Measurements from ENCODE around the gene ATXN1.

DNA sequence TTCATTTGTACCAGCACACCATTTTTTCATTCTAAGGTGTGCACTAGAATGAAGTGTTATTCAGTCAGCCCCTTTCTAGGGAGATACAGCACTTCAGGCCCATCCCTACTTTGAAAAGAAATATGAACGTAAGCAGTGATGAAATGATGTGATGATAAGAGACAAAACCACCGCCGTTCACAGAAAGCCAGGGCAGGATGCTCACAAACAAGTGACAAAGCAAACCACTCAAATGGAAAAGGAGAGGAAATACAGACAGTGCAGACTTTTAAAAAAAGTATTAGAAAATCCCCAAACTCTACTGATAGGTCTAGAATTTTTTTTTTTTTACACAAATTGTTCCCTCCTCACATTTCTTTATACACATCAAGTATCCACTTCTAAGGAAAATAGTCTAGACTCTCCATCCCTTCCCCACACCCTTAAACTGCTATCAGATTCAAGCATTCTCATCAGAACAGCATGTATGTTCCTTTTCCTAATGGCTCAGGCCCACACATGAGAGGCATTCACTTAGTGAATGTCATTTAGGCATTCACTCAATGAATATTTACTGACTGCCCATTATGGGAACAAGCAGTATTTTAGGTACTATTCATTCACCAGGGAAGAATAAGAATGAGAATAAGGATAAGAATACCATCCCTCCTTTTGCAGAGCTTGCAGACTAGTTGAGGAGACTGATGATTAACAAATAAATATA is 279.4 kb downstream of the ATXN1 start:
- no peak for TF ChIP-seq EZH2phosphoT487 (IDR thresholded peaks at IDR 0.05; ENCODE audit: borderline replicate concordance, low read length)
- TF ChIP-seq, protein P1, sequence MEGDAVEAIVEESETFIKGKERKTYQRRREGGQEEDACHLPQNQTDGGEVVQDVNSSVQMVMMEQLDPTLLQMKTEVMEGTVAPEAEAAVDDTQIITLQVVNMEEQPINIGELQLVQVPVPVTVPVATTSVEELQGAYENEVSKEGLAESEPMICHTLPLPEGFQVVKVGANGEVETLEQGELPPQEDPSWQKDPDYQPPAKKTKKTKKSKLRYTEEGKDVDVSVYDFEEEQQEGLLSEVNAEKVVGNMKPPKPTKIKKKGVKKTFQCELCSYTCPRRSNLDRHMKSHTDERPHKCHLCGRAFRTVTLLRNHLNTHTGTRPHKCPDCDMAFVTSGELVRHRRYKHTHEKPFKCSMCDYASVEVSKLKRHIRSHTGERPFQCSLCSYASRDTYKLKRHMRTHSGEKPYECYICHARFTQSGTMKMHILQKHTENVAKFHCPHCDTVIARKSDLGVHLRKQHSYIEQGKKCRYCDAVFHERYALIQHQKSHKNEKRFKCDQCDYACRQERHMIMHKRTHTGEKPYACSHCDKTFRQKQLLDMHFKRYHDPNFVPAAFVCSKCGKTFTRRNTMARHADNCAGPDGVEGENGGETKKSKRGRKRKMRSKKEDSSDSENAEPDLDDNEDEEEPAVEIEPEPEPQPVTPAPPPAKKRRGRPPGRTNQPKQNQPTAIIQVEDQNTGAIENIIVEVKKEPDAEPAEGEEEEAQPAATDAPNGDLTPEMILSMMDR (conservative IDR thresholded peaks at IDR 0.05; ENCODE audit: low read depth, low read length), result no peak

Measured in PC-3 (cell line).